GM21723 (cell line): ENCODE results near the gene ZBTB24.
A peak's percentile ranks its signal among the peaks of the same experiment; 100 is the strongest.
"Not testable (repeated sequence)": the region's sequence is repeated elsewhere in the genome, so short reads cannot be mapped to it uniquely, and the experiment has no call there.

Experiments used
- ATAC-seq: cut with Tn5 transposase; IDR thresholded peaks from one replicate; pipeline ENCODE4 v1.9.1; 2021; ENCODE audit warnings: mild to moderate bottlenecking, moderate library complexity; ENCODE audit not compliant: unreplicated experiment

The ZBTB24 gene

DNA sequence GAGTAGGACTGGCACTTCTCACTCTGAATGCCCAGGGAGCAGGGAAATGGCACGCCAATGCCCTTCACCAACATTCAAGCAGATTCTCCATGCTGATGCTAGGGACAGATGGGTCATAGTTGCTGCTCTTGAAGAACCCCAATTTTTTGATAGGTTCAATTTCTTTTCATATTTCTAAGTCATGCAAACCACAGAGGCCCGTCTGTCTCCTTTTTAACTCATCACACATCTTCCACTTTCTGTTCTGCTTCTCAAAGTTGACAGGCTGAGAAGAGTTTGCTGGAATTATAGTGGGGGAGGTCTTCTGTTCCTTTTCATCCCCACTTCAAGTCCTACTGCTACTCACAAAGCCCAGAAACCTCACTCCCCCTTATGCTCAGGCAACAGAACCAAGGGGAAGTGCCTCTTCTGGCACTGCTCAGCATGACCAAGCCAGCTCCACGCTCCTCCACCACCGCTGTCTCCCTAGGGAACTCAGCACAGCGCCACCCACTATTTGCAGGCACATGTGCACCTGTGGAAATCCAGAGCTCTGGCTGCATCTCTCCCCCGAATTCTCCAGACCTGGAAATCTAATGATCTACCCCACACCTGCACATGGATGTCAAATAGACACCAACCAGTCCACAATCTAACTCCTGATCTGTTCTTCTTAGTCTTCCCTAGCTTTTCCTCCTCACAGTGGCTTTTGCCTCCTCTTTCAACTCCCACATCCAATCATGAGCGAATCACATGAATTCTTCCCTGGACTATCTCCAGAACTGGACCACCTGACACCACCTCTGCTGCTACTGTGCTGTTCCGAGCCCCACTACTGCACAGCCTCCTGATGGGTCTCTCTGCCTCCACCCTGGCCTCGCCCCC is 10.7 kb downstream of the ZBTB24 start:
- ATAC-seq = peak; percentile 69

DNA sequence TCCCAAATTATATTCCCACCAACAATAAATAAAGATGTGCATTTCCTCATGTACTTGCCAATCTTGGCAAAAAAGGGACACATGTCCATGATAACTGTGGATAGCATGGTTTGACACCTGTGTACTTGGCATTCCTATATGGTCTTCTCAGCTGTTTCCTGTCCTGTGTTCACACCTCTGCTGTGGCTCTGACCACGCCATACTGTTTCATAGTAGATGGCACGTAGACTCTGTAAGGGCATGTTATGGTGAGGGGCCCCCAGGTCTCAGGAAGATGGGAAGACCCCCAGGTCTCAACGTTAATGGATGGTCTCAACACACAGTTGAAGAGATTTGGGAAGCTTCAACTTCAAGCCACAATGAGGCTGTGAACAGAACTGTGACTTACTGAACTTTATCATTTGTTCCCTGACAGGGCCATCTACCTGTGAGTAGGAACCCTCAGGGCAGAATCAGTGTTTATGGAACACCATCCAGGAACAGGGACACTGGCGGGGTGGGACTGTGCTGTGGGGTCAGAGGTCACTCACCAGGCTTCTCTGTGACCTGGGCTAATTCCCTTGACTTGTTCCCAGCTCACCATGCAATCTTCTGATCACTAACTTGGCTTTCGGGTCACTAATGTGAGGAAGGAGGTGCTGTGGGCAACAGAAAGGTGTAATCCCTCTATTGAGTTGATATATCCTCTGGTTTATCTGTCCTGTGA is 11.8 kb downstream of the ZBTB24 start:
- no peak for ATAC-seq

DNA sequence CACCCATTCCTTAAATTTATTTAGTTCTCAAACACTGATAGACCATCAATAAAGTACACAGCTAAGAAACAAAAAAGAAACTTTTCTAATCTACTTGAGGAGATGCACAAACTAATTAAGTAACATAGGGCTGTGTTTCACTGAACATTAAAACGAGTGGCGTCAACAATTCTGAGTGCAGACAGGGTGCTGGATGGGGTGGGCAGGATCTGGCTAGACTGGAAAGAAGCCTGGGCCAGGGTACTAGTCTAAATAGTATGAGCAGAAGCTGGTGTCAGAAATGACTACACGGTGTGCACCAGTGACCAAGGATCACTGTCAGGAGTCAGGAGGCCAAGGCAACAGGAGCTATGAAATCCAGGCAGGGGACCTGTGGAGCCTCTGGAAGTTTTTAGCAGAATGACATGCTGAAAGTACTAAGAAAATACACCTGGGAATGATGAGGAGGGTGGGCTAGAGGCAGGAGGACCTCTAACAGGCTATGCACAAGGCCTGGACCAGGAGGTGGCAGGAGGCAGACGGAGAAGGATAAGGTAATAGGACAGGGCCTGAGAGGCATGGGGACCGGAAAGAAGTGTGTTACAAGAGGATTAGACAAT is 13.3 kb downstream of the ZBTB24 start:
- no peak for ATAC-seq

DNA sequence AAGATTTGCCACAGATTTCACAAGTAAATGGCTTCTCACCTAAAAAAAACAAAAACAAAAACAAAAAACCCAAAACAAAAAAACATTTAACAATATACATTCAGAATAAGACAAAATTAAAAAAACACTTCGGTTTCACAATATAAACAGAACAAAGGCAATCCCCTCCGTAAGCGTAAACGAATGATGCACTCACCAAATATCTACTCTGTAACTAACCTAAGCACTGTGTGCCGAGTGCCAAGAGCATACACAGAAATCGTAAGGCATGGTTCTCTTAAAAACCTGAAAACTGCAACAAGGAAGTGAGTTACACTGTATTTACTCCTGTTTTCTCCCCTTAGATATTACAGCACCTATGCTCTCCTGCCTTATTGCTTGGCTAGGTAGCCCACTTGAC is 15.3 kb downstream of the ZBTB24 start:
- no peak for ATAC-seq

DNA sequence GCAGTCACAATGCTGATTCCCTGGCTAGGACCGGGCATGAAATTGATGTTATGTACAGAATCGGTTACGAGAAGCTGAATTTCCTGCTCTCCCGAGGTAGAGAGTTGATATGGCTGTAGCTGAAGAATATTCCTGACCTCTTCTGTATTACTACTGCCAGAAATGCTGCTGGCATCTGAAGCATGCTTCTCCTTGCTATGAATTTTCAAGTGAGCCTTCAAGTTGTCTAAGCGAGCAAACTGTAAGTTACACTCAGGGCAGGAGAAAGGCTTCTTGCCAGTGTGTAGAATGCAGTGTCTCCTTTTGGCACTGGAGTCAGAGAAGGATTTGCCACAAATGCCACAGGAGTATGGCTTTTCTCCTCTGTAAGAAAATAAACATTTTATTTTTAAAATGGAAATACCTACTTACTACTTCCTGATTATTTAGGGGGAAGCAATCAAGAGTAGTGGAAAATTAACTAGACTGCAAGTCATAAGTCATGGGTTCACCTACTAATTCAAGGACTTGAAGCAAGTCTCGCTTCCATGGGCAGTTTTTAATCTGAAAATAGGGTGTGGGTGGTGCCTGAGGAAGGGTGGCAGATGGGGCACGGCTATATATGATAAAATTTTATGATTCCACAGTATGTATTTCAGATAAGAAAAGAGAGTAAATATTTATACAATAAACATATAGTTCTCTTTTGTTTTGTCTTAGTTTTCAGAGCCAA is 16.7 kb downstream of the ZBTB24 start:
- no peak for ATAC-seq

DNA sequence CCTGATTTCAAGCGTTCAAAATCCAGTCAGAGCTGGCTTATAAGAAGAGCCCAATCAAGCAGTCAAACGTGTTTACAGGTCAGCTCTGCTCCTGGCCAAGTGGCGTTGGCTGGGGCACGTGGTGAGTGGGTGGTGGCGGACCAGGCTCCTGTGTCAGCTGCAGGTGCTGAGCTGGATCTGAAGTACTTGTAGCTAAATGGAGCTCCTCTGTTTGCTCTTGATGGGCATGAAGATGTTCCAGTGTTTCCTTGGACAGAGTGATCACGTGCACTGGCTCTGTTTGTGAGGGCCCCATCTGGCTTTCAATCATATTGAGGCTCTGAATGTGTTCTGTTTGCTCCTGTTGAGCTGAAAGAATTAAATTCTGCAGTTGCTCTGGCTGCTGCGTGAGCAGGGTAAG is 17.2 kb downstream of the ZBTB24 start:
- no peak for ATAC-seq

DNA sequence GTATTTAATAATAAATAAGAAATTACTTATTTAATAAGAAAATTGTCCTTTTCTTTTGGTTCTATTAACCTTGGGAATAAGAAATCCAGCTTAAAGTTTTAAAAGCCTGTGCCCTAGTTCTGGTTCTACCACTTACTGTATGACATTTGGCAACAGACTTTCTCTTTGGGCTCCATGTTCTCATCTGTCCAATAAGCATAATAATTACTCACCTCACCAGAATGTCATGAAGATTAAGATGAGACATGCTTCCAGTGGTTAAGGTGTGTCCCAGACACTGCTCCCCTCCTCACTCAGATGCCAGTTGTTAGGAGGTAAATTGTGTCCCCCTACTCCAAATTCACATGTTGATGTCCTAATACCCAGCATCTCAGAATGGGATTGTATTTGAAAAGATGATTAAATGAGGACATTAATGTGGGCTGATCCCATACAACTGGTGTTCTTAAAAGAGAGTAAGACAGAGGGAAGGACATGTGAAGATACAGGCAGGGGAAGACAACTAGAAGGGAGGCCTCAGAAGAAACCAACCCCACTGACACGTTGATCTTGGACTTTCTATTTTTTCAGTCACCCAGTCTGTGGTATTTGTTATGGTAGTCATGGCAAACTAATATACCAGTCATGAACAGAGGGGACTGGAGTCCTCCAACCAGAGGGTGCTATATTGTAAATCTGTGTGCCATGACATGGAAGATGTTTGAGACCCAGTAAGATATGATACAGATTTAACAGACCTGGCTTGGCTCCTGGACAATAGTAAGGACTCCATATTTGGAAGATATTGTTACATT is 21.1 kb downstream of the ZBTB24 start:
- no peak for ATAC-seq

DNA sequence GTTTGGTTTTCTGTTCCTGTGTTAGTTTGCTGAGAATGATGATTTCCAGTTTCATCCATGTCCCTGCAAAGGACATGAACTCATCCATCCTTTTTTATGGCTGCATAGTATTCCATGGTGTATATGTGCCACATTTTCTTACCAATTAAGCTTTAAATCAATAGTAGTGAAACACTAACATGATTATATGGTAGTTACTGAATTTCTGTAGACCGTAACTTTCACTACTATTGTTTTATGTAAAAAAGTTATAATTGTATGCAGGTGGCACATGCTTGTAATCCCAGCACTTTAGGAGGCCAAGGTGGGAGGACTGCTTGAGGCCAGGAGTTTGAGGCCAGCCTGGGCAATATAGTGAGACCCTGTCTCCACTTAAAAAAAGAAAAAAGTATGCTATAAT is 21.8 kb downstream of the ZBTB24 start:
- not testable (repeated sequence) for ATAC-seq

DNA sequence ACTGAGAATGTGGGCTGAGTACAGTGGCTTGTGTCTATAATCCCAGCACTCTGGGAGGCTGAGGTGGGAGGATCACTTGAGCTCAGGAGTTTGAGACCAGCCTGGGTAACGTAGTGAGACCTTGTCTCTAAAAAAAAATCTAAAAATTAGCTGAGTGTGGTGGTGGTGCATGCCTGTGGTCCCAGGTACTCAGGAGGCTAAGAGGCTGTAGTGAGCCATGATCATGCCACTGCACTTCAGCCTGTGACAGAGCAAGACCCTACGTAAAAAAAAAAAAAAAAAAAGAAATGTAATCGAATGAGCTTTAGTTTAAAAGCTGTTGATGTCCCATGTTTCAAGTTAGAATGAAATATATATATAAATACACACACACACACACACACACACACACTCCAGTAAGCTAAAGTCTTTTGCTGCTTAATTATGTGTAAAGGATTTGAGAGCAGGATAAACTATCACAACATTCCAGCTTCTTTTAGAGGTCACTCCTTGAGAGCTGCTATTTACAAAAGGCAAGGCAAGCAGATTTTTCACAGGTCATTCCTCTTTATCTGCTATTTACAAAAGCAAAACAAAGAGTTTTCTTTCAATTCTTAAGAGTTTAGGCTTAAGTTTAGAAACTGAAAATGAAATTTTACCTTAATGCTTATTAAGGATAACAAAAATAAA is 22.7 kb downstream of the ZBTB24 start:
- no peak for ATAC-seq

DNA sequence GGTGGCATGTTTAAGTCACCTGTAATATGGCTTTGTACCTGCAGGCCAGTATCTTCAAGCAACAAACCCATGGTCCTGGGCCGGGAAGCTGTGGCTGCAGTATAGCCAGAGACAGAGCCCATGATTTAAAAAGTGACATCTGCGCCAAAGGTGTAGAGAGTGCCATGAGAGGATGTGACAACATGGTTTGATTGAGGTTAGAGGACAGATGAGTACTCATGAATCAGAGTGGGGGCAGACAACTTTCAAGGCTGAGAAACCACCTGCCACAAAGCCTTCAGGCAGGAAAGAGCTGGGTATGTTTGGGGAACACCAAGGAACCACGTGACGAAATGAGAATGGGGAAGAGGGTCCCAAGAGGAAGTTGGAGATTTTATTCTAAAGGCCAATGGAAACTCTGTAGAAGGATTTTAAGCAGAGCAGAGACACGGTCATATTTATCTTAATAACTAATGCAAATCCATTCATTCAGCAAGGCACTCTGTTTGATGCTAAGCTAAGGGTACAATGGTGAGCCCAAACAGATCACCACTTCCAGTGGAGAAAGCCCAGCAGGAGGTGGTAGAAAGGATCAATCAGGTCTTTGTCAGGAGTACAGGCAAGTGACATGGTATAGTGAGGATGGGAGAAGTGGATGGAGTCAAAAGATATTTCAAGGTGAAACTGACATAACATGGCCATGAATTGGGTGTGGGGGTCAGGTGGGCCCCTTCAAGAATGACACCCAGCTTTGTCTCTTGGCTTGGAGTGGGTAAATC is 24.1 kb downstream of the ZBTB24 start:
- peak; percentile 18 for ATAC-seq

DNA sequence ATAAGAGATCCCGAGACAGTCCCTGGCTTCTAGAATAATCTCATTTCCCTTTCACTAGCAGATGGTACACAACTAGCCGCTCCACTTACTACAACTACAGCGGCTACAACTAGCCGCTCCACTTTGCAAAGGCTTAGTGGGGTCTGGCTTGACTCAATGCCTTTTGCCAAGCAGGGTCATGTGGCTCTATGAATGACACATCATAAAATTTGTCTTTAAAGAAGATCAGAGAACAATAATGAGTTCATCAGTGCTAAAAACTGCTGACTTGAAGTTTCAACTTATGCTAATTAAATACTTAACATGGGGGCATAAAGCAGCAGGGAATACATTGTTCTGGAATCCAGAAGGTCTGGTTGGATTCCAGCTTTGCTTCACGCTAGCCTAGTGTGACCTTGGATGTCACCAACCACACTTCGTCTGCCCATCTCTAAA is 25.4 kb downstream of the ZBTB24 start:
- ATAC-seq = no peak

DNA sequence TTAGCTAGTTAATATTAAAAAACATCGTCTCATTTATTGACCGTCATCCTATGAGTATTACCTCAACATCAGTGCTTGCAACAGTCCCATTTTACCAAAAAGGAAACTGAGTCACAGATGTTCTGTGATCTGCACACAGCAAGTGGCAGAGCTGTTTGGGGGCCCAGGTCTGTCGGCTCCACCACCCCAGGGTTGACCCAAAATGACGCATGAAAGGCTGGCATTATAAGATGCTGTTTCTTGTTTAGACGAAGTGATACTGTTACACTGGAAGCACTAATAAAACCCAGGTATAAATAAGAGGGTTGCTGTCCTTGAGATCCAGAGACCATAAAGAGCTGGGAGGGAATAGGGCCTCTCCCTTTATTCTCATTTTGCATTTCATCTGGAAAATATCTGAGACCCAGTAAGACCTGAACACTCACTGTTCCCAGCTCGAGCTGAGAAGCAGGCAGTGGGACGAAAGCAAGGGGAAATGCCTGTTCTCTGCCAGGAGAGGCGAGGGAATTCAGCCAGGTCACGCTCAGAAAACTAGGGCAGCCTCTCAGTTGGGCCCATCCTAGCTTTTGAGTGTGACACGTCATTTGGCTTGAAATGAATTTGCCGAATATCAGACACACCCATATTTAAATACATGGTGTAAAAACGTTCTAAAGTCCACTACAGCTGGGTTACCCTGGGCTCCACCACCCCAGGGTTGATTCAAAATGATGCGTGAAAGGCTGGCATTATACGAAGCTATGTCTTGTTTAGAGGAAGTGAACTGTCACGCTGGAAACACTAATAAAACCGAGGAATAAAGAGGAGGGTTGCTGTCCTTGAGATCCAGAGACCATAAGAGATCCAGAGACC is 26.1 kb downstream of the ZBTB24 start:
- no peak for ATAC-seq

DNA sequence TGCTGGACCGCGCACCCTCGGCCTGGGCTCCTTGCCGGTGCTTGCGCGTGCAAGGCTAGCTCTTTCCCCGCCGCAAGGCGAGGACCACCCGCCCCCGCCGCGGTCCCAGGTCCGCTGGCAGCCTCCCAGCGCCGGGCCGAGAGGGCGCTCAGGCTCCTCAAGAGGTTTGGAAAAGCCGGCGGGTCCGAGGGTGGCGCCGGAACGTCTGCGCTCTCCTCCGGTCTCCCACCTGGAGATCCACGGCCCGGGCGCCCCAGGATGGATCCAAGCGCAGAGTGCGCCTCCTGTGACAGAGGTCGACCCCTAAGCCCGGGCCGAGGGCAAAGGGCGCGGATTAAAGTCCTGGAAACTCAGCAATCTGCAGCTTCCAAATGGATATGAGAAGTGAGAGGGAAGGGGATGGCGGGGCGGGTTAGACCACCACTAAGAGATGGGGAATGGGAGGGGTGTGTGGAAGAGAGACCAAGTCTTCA is 26.9 kb downstream of the ZBTB24 start:
- peak; percentile 11 for ATAC-seq

DNA sequence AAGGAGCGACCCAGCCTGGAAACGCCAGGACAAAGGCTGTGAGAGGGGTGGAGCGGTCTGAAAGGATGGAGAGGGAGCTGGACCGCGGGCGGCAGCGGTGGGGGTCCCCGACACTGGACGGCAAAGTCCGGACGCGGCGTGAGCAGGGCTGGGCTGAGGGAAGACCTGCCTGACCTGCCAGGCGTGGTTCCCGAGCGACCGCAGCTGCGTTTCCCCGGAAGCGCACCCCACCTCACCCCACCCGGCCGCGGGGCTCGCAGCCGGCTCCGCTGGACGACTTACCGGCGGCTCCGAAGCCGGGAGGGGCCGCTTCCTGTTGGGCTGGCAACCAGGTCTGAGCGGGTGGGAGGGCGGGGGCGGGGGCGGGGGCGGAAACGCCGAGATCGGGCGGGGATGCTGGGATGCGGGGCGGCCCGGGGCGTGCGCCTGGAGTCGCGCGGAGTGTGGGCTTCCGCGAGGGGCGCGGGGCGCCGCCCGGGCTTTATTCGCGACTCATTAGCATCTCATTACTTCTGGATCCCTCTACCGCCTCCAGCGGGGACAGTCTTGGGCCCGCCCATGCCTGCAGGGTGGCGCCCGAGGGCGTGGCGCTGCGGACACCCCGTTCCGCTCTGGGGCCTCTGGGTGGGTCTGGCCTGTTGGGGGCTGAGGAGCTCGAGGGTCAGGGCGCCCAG is 27.4 kb downstream of the ZBTB24 start, which contains the start of gene MICAL1:
MICAL1 (minus strand) TSS at position 336 of the 674 bp plus-strand sequence. CDS start 1,576 bp downstream, outside the sequence.
- peak; percentile 48 for ATAC-seq

DNA sequence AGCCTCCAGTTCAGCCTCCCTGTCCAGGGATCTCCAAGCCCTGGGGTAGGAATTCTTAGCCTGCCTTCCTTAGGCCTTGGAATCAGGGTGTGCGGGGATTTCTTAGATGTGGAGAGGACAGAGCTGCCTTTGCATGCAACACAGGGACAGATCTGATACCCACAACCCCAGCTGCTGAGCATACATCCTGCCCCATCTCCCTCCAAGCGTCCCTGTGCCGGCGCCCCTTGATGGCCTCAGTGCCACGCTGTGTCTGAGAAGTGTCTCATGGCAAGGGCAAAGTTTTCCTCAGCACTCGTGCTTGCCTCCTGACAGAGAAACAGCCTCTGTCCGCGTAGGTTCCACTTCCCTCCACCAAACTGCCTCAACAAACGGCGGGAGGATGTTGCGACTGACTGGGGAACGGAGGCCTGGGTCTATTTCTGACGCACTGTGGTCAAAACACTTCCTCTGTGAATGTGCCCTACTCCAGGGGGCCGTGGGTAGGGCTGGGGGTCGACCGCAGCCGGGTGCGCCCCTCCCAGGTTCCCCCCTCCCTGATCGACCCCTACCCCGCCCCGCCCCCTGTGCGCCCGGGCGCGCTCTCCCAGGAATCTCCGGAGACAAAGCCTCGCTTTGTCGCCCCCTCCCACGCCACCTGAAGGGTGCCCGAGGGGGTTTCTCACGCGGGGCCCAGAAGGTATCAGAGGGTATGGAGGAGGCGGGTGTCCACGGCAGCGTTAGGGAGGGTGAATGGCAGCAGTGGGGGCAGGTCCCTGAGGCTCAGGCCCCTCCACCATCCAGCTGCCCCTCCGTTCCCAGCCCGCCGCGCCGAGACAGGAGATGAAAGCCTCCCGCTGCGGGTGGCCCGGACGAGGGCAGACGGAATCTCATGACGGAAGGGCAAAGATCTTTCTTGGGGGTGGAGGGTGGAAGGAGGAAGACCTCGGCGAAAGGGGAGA is 28.3 kb downstream of the ZBTB24 start:
- peak; percentile 48 for ATAC-seq
